ENCODE results near the gene CLCN1.

CLCN1 gene

GRCh38 chr7:143327903-143328302, 12.0 kb downstream of the CLCN1 start:
- H3K36me3 ChIP-seq (ENCODE audit: insufficient read depth, low read length): no peaks in the 10 kb centered on the region
- no peaks in the 10 kb centered on the region for H3K9me3 ChIP-seq (ENCODE audit: low read length)
- peaks cover 8% of the 10 kb centered on the region for H3K4me1 ChIP-seq (ENCODE audit: insufficient read depth, low read length)
- H3K4me3 ChIP-seq (ENCODE audit: low read length): no peak overlapping the region
- H3K27me3 ChIP-seq (ENCODE audit: insufficient read depth, low read length): peaks cover 5% of the 10 kb centered on the region
- H2AFZ ChIP-seq (ENCODE audit: low read depth, low read length): no peak overlapping the region

- Histone ChIP-seq H3K9me3 (ENCODE audit: low read length) (no peaks in the 10 kb centered on the region), H3K36me3 (ENCODE audit: insufficient read depth, low read length) (no peaks in the 10 kb centered on the region)
Observed at GRCh38 chr7:143329471-143330170, 13.7 kb downstream of the CLCN1 start.

GRCh38 chr7:143331179-143331801, 15.4 kb downstream of the CLCN1 start:
- Histone ChIP-seq H3K4me1 (ENCODE audit: insufficient read depth, low read length) (no peaks in the 10 kb centered on the region), H3K9me3 (ENCODE audit: low read length) (no peaks in the 10 kb centered on the region), H3K27me3 (ENCODE audit: insufficient read depth, low read length) (peaks cover 5% of the 10 kb centered on the region), H3K36me3 (ENCODE audit: insufficient read depth, low read length) (no peaks in the 10 kb centered on the region), H2AFZ (ENCODE audit: low read depth, low read length) (no peak overlapping the region), H3K4me3 (ENCODE audit: low read length) (no peak overlapping the region)

More at GRCh38 chr7:143329471-143330170, 13.7 kb downstream of the CLCN1 start:
- H3K27me3 ChIP-seq (ENCODE audit: insufficient read depth, low read length): peaks cover 5% of the 10 kb centered on the region
- no peak overlapping the region for H2AFZ ChIP-seq (ENCODE audit: low read depth, low read length)
- H3K4me1 ChIP-seq (ENCODE audit: insufficient read depth, low read length): no peaks in the 10 kb centered on the region
- H3K4me3 ChIP-seq (ENCODE audit: low read length): no peak overlapping the region

- no peaks in the 10 kb centered on the region for H3K9me3 ChIP-seq (ENCODE audit: low read length)
- H3K4me3 ChIP-seq (ENCODE audit: low read length): no peak overlapping the region
- H3K4me1 ChIP-seq (ENCODE audit: insufficient read depth, low read length): no peaks in the 10 kb centered on the region
- peaks cover 5% of the 10 kb centered on the region for H3K27me3 ChIP-seq (ENCODE audit: insufficient read depth, low read length)
- no peak overlapping the region for H2AFZ ChIP-seq (ENCODE audit: low read depth, low read length)
- H3K36me3 ChIP-seq (ENCODE audit: insufficient read depth, low read length): no peaks in the 10 kb centered on the region
Observed at GRCh38 chr7:143334244-143334643, 18.3 kb downstream of the CLCN1 start.

GRCh38 chr7:143337216-143337615, 21.3 kb downstream of the CLCN1 start:
- H3K4me1 ChIP-seq (ENCODE audit: insufficient read depth, low read length): no peaks in the 10 kb centered on the region
- no peaks in the 10 kb centered on the region for H3K36me3 ChIP-seq (ENCODE audit: insufficient read depth, low read length)
- no peaks in the 10 kb centered on the region for H3K9me3 ChIP-seq (ENCODE audit: low read length)
- H3K4me3 ChIP-seq (ENCODE audit: low read length): no peak overlapping the region
- no peak overlapping the region for H2AFZ ChIP-seq (ENCODE audit: low read depth, low read length)
- peaks cover 14% of the 10 kb centered on the region for H3K27me3 ChIP-seq (ENCODE audit: insufficient read depth, low read length)

GRCh38 chr7:143341842-143342241, 25.9 kb downstream of the CLCN1 start:
- no peak overlapping the region for H3K4me3 ChIP-seq (ENCODE audit: low read length)
- peaks cover 35% of the 10 kb centered on the region for H3K27me3 ChIP-seq (ENCODE audit: insufficient read depth, low read length)
- no peaks in the 10 kb centered on the region for H3K4me1 ChIP-seq (ENCODE audit: insufficient read depth, low read length)
- no peaks in the 10 kb centered on the region for H3K9me3 ChIP-seq (ENCODE audit: low read length)
- no peak overlapping the region for H2AFZ ChIP-seq (ENCODE audit: low read depth, low read length)
- H3K36me3 ChIP-seq (ENCODE audit: insufficient read depth, low read length): no peaks in the 10 kb centered on the region

- peaks cover 42% of the 10 kb centered on the region for H3K27me3 ChIP-seq (ENCODE audit: insufficient read depth, low read length)
- no peak overlapping the region for H3K4me3 ChIP-seq (ENCODE audit: low read length)
- no peaks in the 10 kb centered on the region for H3K9me3 ChIP-seq (ENCODE audit: low read length)
- H2AFZ ChIP-seq (ENCODE audit: low read depth, low read length): no peak overlapping the region
- H3K36me3 ChIP-seq (ENCODE audit: insufficient read depth, low read length): no peaks in the 10 kb centered on the region
- H3K4me1 ChIP-seq (ENCODE audit: insufficient read depth, low read length): no peaks in the 10 kb centered on the region
Observed at GRCh38 chr7:143343596-143343995, 27.7 kb downstream of the CLCN1 start.

GRCh38 chr7:143345428-143345900, 29.6 kb downstream of the CLCN1 start:
- Histone ChIP-seq H3K9me3 (ENCODE audit: low read length) (no peaks in the 10 kb centered on the region), H3K36me3 (ENCODE audit: insufficient read depth, low read length) (no peaks in the 10 kb centered on the region), H3K4me3 (ENCODE audit: low read length) (no peak overlapping the region), H3K27me3 (ENCODE audit: insufficient read depth, low read length) (peaks cover 52% of the 10 kb centered on the region), H3K4me1 (ENCODE audit: insufficient read depth, low read length) (no peaks in the 10 kb centered on the region), H2AFZ (ENCODE audit: low read depth, low read length) (no peak overlapping the region)

- H3K9me3 ChIP-seq (ENCODE audit: low read length): no peaks in the 10 kb centered on the region
- no peaks in the 10 kb centered on the region for H3K36me3 ChIP-seq (ENCODE audit: insufficient read depth, low read length)
- H3K4me1 ChIP-seq (ENCODE audit: insufficient read depth, low read length): no peaks in the 10 kb centered on the region
- H2AFZ ChIP-seq (ENCODE audit: low read depth, low read length): no peak overlapping the region
- H3K4me3 ChIP-seq (ENCODE audit: low read length): no peak overlapping the region
- peaks cover 50% of the 10 kb centered on the region for H3K27me3 ChIP-seq (ENCODE audit: insufficient read depth, low read length)
Observed at GRCh38 chr7:143346018-143346417, 30.1 kb downstream of the CLCN1 start.

GRCh38 chr7:143347950-143348349, 32.0 kb downstream of the CLCN1 start:
- no peaks in the 10 kb centered on the region for H3K36me3 ChIP-seq (ENCODE audit: insufficient read depth, low read length)
- peaks cover 47% of the 10 kb centered on the region for H3K27me3 ChIP-seq (ENCODE audit: insufficient read depth, low read length)
- no peak overlapping the region for H2AFZ ChIP-seq (ENCODE audit: low read depth, low read length)
- H3K4me1 ChIP-seq (ENCODE audit: insufficient read depth, low read length): peaks cover 14% of the 10 kb centered on the region
- H3K4me3 ChIP-seq (ENCODE audit: low read length): no peak overlapping the region
- H3K9me3 ChIP-seq (ENCODE audit: low read length): no peaks in the 10 kb centered on the region

GRCh38 chr7:143351060-143351459, 35.1 kb downstream of the CLCN1 start:
- Histone ChIP-seq H3K27me3 (ENCODE audit: insufficient read depth, low read length) (peaks cover 32% of the 10 kb centered on the region), H3K4me3 (ENCODE audit: low read length) (no peak overlapping the region), H2AFZ (ENCODE audit: low read depth, low read length) (no peak overlapping the region), H3K4me1 (ENCODE audit: insufficient read depth, low read length) (peaks cover 17% of the 10 kb centered on the region), H3K36me3 (ENCODE audit: insufficient read depth, low read length) (no peaks in the 10 kb centered on the region), H3K9me3 (ENCODE audit: low read length) (no peaks in the 10 kb centered on the region)

GRCh38 chr7:143351574-143351973, 35.7 kb downstream of the CLCN1 start:
- peaks cover 17% of the 10 kb centered on the region for H3K4me1 ChIP-seq (ENCODE audit: insufficient read depth, low read length)
- no peak overlapping the region for H3K4me3 ChIP-seq (ENCODE audit: low read length)
- H3K36me3 ChIP-seq (ENCODE audit: insufficient read depth, low read length): no peaks in the 10 kb centered on the region
- peaks cover 31% of the 10 kb centered on the region for H3K27me3 ChIP-seq (ENCODE audit: insufficient read depth, low read length)
- H3K9me3 ChIP-seq (ENCODE audit: low read length): no peaks in the 10 kb centered on the region
- no peak overlapping the region for H2AFZ ChIP-seq (ENCODE audit: low read depth, low read length)

- H3K36me3 ChIP-seq (ENCODE audit: insufficient read depth, low read length): no peaks in the 10 kb centered on the region
- H3K9me3 ChIP-seq (ENCODE audit: low read length): no peaks in the 10 kb centered on the region
- H2AFZ ChIP-seq (ENCODE audit: low read depth, low read length): no peak overlapping the region
- H3K4me1 ChIP-seq (ENCODE audit: insufficient read depth, low read length): peaks cover 17% of the 10 kb centered on the region
- no peak overlapping the region for H3K4me3 ChIP-seq (ENCODE audit: low read length)
- peaks cover 24% of the 10 kb centered on the region for H3K27me3 ChIP-seq (ENCODE audit: insufficient read depth, low read length)
Observed at GRCh38 chr7:143352531-143353002, 36.7 kb downstream of the CLCN1 start.

All from neuron (in vitro differentiated cells).